Neural cell (in vitro differentiated cells): ENCODE measurements around the gene APBB2. TPM values are rescaled to one million over a fixed set of nuclear protein-coding genes. Genes with fewer than 3 reads are reported as not detected.

Source experiments
- H2AFZ ChIP-seq: fragments of 200-600, 300-800 bp; sonication (generic), shearing (Covaris generic); 2 replicates; pipeline ENCODE4 v1.6.0; 2014; ENCODE audit warnings: low read depth, mild to moderate bottlenecking, antibody characterized with exemption, low read length, moderate library complexity
- H3F3A ChIP-seq: fragments of 200-600 bp; shearing (Covaris generic); 2 replicates; pipeline ENCODE4 v1.6.1; 2016; ENCODE audit warnings: mild to moderate bottlenecking, moderate library complexity, mixed read lengths, antibody characterized with exemption, low read length; ENCODE audit not compliant: insufficient read depth, poor library complexity, severe bottlenecking
- H3K27ac ChIP-seq: fragments of 200-600, 300-800 bp; sonication (generic), shearing (Covaris generic); 2 replicates; pipeline ENCODE4 v1.5.1; 2014; ENCODE audit warnings: mild to moderate bottlenecking, low read length, moderate library complexity
- H3K27me3 ChIP-seq: fragments of 300-800, 200-600 bp; sonication (generic), shearing (Covaris generic); 2 replicates; pipeline ENCODE4 v1.6.0; 2014; ENCODE audit warnings: mild to moderate bottlenecking, low read depth, low read length, moderate library complexity; ENCODE audit not compliant: insufficient read depth
- H3K36me3 ChIP-seq: fragments of 300-800, 200-600 bp; sonication (generic), shearing (Covaris generic); 2 replicates; pipeline ENCODE4 v1.5.1; 2014; ENCODE audit warnings: mild to moderate bottlenecking, antibody characterized with exemption, low read length, moderate library complexity; ENCODE audit not compliant: insufficient read depth
- H3K4me2 ChIP-seq: fragments of 300-800, 200-600 bp; sonication (generic), shearing (Covaris generic); 2 replicates; pipeline ENCODE4 v1.6.0; 2014; ENCODE audit warnings: mild to moderate bottlenecking, low read length
- H3K4me3 ChIP-seq: fragments of 300-800, 200-600 bp; sonication (generic), shearing (Covaris generic); 2 replicates; pipeline ENCODE4 v1.5.1; 2014; ENCODE audit warnings: mild to moderate bottlenecking, low read length, moderate library complexity
- H3K79me2 ChIP-seq: fragments of 200-600 bp; shearing (Covaris generic); replicated peaks from 2 replicates; pipeline ENCODE4 v1.6.0; 2014; ENCODE audit warnings: mild to moderate bottlenecking, low read length, moderate library complexity; ENCODE audit not compliant: insufficient read depth
- H3K9ac ChIP-seq: fragments of 300-800, 200-600 bp; sonication (generic), shearing (Covaris generic); 2 replicates; pipeline ENCODE4 v1.6.1; 2016; ENCODE audit warnings: mild to moderate bottlenecking, low read length, mixed read lengths
- H3K9me2 ChIP-seq: fragments of 200-600 bp; shearing (Covaris generic); 2 replicates; pipeline ENCODE4 v1.6.1; 2016; ENCODE audit warnings: mild to moderate bottlenecking, low read length, mixed read lengths; ENCODE audit not compliant: insufficient read depth
- H3K9me3 ChIP-seq: fragments of 200-600, 300-800 bp; sonication (generic), shearing (Covaris generic); 2 replicates; pipeline ENCODE4 v1.6.1; 2016; ENCODE audit warnings: mild to moderate bottlenecking, mixed run types, low read length, moderate library complexity, mixed read lengths
- H4K20me1 ChIP-seq: fragments of 200-600 bp; shearing (Covaris generic); 2 replicates; pipeline ENCODE4 v1.6.1; 2016; ENCODE audit warnings: mild to moderate bottlenecking, mixed run types; ENCODE audit not compliant: insufficient read depth
- CTCF ChIP-seq: fragments of 450-650 bp; IDR thresholded peaks from 2 replicates; pipeline ENCODE4 v1.5.1; 2014; ENCODE audit warnings: antibody characterized with exemption, mild to moderate bottlenecking, moderate library complexity; ENCODE audit not compliant: poor library complexity, severe bottlenecking
- EP300 ChIP-seq: fragments of 450-650 bp; conservative IDR thresholded peaks from 2 replicates; pipeline ENCODE4 v1.6.1; 2014; ENCODE audit warnings: antibody characterized with exemption, mild to moderate bottlenecking, moderate library complexity; ENCODE audit not compliant: poor library complexity, severe bottlenecking
- EZH2 ChIP-seq: fragments of 200-600, 300-800 bp; shearing (Covaris generic), sonication (generic); IDR thresholded peaks from 2 replicates; pipeline ENCODE4 v1.6.1; 2014; ENCODE audit warnings: antibody characterized with exemption, low read length, borderline replicate concordance, mild to moderate bottlenecking; ENCODE audit not compliant: insufficient read depth, poor library complexity, severe bottlenecking
- MXI1 ChIP-seq: fragments of 450-650 bp; conservative IDR thresholded peaks from 2 replicates; pipeline ENCODE4 v1.6.1; 2014; ENCODE audit warnings: antibody characterized with exemption, mild to moderate bottlenecking; ENCODE audit not compliant: poor library complexity, severe bottlenecking
- POLR2AphosphoS5 ChIP-seq: IDR thresholded peaks from 2 replicates; pipeline ENCODE4 v1.6.1; 2012
- RAD21 ChIP-seq: fragments of 450-650 bp; conservative IDR thresholded peaks from 2 replicates; pipeline ENCODE4 v1.6.1; 2014; ENCODE audit warnings: antibody characterized with exemption, mild to moderate bottlenecking, moderate library complexity
- REST ChIP-seq: IDR thresholded peaks from 2 replicates; pipeline ENCODE4 v1.6.1; 2012; ENCODE audit warnings: borderline replicate concordance
- SMC3 ChIP-seq: fragments of 450-650 bp; conservative IDR thresholded peaks from 2 replicates; pipeline ENCODE4 v1.6.1; 2014; ENCODE audit warnings: antibody characterized with exemption, mild to moderate bottlenecking, moderate library complexity; ENCODE audit not compliant: poor library complexity
- TAF1 ChIP-seq: IDR thresholded peaks from 2 replicates; pipeline ENCODE4 v1.6.1; 2012; ENCODE audit warnings: low read depth
- polyA plus RNA-seq: library from polyadenylated mRNA; depleted of rRNA; stranded (reverse); fragments of >200 nt; gene quantifications from 2 replicates; pipeline ENCODE4 v1.2.3, GENCODE V29; 2014

Gene APBB2
- polyA plus RNA-seq, 1 donor from 2014 or later, result 41.9 TPM

- Histone ChIP-seq H3K9me2 (no peaks in the 10 kb centered on the region), H3K79me2 (peaks cover 57% of the 10 kb centered on the region), H3K36me3 (no peaks in the 10 kb centered on the region), H3K4me2 (no peak overlapping the region), H4K20me1 (no peaks in the 10 kb centered on the region), H3F3A (no peaks in the 10 kb centered on the region), H3K27ac (no peak overlapping the region), H3K9ac (no peak overlapping the region), H2AFZ (no peak overlapping the region), H3K9me3 (no peaks in the 10 kb centered on the region), H3K27me3 (no peaks in the 10 kb centered on the region), H3K4me3 (no peak overlapping the region)
- TF ChIP-seq TAF1 (no peak), MXI1 (no peak), POLR2AphosphoS5 (no peak), EZH2 (no peak), RAD21 (no peak), EP300 (no peak), CTCF (no peak), REST (no peak), SMC3 (no peak)
Measured at GRCh38 chr4:40846532-40846931, 367.8 kb downstream of the APBB2 start.

GRCh38 chr4:40845154-40845835, 369.0 kb downstream of the APBB2 start:
- no peak overlapping the region for H3K4me2 ChIP-seq
- TF ChIP-seq SMC3, result no peak
- TF ChIP-seq TAF1, result no peak
- TF ChIP-seq EP300, result no peak
- no peak for TF ChIP-seq RAD21
- no peak overlapping the region for H3K4me3 ChIP-seq
- H3K79me2 ChIP-seq, result peaks cover 61% of the 10 kb centered on the region
- no peaks in the 10 kb centered on the region for H3K36me3 ChIP-seq
- H3F3A ChIP-seq, result no peaks in the 10 kb centered on the region
- no peaks in the 10 kb centered on the region for H3K9me3 ChIP-seq
- no peak overlapping the region for H3K27ac ChIP-seq
- no peak overlapping the region for H2AFZ ChIP-seq
- H3K9ac ChIP-seq, result no peak overlapping the region
- no peaks in the 10 kb centered on the region for H3K9me2 ChIP-seq
- H4K20me1 ChIP-seq, result no peaks in the 10 kb centered on the region
- no peaks in the 10 kb centered on the region for H3K27me3 ChIP-seq
